ENCODE measurements around the gene P4HTM. TPM values are rescaled to one million over a fixed set of nuclear protein-coding genes. Genes with fewer than 3 reads are reported as not detected.

P4HTM gene
- 14.5 TPM for polyA plus RNA-seq (2013, experiment 1 of 2; ENCODE audit: insufficient read length)
- polyA plus RNA-seq (2013, experiment 2 of 2; ENCODE audit: insufficient read length) = 14.9 TPM

GRCh38 chr3:48989796-48990635 is at the start of gene P4HTM:
TSS of gene P4HTM (plus strand) at chr3:48990241. CDS start at chr3:48990257, 16 bp downstream.
- DNase-seq = peak; percentile 94

- no peak for DNase-seq
These were observed 44.6 kb upstream of the P4HTM start for GRCh38 chr3:48945432-48945831.

- no peak for DNase-seq
These were observed 44.0 kb upstream of the P4HTM start for GRCh38 chr3:48945891-48946549.

- peak; percentile 58 for DNase-seq
These were observed 40.7 kb upstream of the P4HTM start for GRCh38 chr3:48949376-48949717.

GRCh38 chr3:48950051-48950450 is 40.0 kb upstream of the P4HTM start:
- no peak for DNase-seq

- no peak for DNase-seq
These were observed 38.3 kb upstream of the P4HTM start for GRCh38 chr3:48951764-48952163.

GRCh38 chr3:48952510-48953118 is 37.4 kb upstream of the P4HTM start:
- DNase-seq = no peak

- no peak for DNase-seq
These were observed 32.9 kb upstream of the P4HTM start for GRCh38 chr3:48957006-48957705.

GRCh38 chr3:48960841-48961413 is 29.1 kb upstream of the P4HTM start:
- DNase-seq = peak; percentile 14

GRCh38 chr3:48962340-48962739 is 27.7 kb upstream of the P4HTM start:
- no peak for DNase-seq

- DNase-seq = no peak
These were observed 27.1 kb upstream of the P4HTM start for GRCh38 chr3:48962939-48963338.

- DNase-seq = no peak
These were observed 26.4 kb upstream of the P4HTM start for GRCh38 chr3:48963591-48963990.

GRCh38 chr3:48966367-48966766 is 23.7 kb upstream of the P4HTM start:
- peak; percentile 44 for DNase-seq

GRCh38 chr3:48966876-48967361 is 23.1 kb upstream of the P4HTM start:
- no peak for DNase-seq

- no peak for DNase-seq
These were observed 19.5 kb upstream of the P4HTM start for GRCh38 chr3:48970586-48970985.

- DNase-seq = no peak
These were observed 15.8 kb upstream of the P4HTM start for GRCh38 chr3:48974076-48974864.

GRCh38 chr3:48979451-48979850 is 10.6 kb upstream of the P4HTM start:
- no peak for DNase-seq

GRCh38 chr3:48980295-48980694 is 9.7 kb upstream of the P4HTM start:
- no peak for DNase-seq

GRCh38 chr3:48982016-48982415 is 8.0 kb upstream of the P4HTM start:
- no peak for DNase-seq

GRCh38 chr3:48982686-48983085 is 7.4 kb upstream of the P4HTM start:
- no peak for DNase-seq

GRCh38 chr3:48983096-48983495 is 6.9 kb upstream of the P4HTM start:
- DNase-seq = no peak

GRCh38 chr3:48984663-48985062 is 5.4 kb upstream of the P4HTM start:
- no peak for DNase-seq

Data from fibroblast of skin of abdomen (primary cell).